DMS79 treated with DMSO at 0.1 percent for 48 hours (cell line): Measurements from ENCODE around the gene IZUMO1R.
"Not testable (repeated sequence)": the region's sequence is repeated elsewhere in the genome, so short reads cannot be mapped to it uniquely, and the experiment has no call there.

Experiments used
- DNase-seq: peaks from one replicate; lab custom pipeline; 2025; lab: John Stamatoyannopoulos, UW

Gene IZUMO1R

GRCh38 chr11:94326947-94327346 is 22.6 kb downstream of the IZUMO1R start:
- DNase-seq = no peak

GRCh38 chr11:94328587-94329080 is 24.3 kb downstream of the IZUMO1R start:
- no peak for DNase-seq

- DNase-seq = no peak
Observed at GRCh38 chr11:94329501-94329900, 25.1 kb downstream of the IZUMO1R start.

GRCh38 chr11:94330789-94331188 is 26.4 kb downstream of the IZUMO1R start:
- DNase-seq = no peak

- DNase-seq = no peak
Observed at GRCh38 chr11:94332814-94333213, 28.4 kb downstream of the IZUMO1R start.

- no peak for DNase-seq
Observed at GRCh38 chr11:94336033-94336432, 31.7 kb downstream of the IZUMO1R start.

GRCh38 chr11:94338651-94339050 is 34.3 kb downstream of the IZUMO1R start:
- no peak for DNase-seq

- no peak for DNase-seq
Observed at GRCh38 chr11:94342250-94342649, 37.9 kb downstream of the IZUMO1R start.

GRCh38 chr11:94343495-94343894 is 39.1 kb downstream of the IZUMO1R start:
- DNase-seq = no peak

- DNase-seq = not testable (repeated sequence)
Observed at GRCh38 chr11:94346311-94346710, 41.9 kb downstream of the IZUMO1R start.

- not testable (repeated sequence) for DNase-seq
Observed at GRCh38 chr11:94350850-94351563, 46.6 kb downstream of the IZUMO1R start.
